HG03159 (cell line): Measurements from ENCODE around the gene SLC15A3.

Experiments used
- ATAC-seq: cut with Tn5 transposase; IDR thresholded peaks from one replicate; pipeline ENCODE4 v1.9.1; 2021; ENCODE audit warnings: mild to moderate bottlenecking, moderate library complexity; ENCODE audit not compliant: unreplicated experiment

Gene SLC15A3

DNA sequence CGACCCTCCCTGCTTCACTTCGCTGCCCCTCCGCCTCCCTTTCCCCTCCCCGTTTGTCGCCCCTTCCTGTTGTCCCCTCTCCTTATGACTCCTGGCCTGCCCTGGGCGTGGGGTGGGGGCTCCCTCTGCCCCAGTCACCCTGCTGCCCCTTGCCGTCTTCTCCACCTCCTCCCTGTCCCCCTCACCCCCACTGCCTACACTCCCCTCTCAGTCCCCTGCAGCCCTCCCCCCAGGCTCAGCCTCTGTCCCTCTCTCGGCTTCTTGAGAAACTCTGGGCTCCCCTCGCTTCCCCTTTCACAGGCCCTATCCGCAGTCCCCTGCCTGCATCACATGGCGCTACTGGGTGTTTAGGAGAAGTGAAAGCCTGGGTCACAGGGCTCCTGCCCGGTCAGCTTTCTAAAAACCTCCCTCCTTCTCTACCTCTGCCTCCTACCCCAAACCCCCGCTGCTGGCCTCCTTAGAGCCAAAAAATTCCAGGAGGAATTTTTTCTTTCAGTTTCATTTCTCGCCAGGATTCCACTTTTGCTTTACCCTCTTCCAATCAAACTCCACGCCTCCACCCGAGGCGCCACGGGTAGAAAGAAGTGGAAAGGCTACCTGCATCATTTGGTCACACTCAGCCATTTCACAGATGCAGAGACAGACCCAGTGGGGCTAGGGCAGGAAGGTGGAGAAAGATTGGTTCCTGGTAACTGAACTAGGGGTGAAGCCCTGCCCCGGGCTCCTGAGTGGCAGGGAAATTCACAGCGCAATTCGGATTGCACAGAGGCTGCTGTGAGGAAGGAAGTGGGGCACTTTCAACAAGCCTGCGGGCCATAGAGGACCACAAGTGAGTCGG is at the start of gene SLC15A3:
TSS of gene SLC15A3 (minus strand) at position 273 of the 838 bp plus-strand sequence. CDS start 625 bp downstream, outside the sequence.
- peak; percentile 70 for ATAC-seq

DNA sequence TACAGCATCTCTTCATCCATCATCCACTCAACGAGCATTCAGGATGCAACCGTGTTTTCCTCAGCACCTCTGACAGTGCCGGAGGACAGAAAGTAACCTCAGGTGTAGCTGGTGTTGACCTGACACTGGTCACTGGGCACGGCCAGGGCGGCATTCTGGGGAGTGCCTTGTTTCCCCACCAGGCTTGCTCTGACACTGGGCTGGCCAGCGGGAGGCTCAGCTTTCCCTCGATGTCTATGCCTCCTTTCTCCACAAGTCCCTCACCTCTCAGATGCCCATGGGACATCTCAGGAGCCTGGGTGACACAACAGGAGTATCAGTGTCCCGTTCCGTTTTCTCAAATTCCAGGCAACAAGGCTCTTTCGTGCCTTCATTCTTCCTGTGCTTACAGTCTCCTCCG is 48.5 kb upstream of the SLC15A3 start:
- no peak for ATAC-seq

DNA sequence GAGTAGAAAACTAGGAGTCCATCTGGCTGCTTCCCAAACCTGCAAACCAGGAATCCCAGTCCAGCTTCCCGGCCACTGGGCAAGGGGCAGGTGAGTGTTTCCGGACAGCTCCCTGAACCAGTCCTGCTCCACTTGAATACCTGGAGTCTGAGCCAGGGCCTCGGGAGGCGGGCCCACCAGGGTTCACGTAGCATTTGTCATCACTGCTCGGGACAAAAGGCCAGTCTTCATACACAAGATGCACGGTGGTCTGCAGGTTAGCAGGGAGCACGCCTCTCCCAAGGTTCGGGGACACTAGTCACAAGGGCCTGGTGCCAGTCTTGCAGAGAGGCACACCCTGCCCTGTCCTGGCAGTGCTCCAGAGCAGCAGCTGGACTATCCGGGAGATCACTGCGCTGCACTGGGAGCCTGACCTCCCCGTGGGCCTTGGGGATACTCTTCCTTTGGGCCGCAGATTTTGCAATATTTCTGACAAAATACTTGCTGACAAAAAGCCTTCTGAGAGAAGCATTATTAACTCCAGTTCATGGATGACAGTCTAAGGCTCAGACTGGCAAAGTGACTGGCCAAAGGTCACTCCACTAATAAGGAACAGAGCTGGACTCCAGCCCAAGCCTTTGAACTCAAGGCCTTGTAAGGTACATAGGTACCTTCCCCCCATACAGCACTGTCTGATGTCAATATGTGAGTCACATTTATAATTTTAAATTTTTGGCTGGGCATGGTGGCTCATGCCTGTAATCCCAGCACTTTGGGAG is 44.6 kb upstream of the SLC15A3 start:
- ATAC-seq, result no peak

DNA sequence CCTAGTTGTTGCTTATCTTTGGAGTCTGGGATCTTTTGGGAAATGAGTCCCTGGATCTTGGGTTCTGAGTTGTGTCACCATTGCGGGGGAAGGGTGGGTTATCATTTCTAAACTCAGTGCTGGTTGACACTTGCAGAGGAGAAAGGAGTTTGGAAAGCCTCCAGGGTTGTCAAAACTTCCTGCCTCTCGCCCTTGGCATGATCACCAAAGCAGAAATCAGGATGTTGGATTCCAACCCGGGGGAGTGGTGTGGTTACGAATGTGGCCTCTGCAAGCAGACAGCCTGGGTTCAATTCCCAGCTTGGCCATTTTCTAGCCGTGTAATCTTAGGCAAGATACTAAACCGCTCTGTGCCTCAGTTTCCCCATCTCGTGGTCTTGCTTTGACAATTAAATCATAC is 43.8 kb upstream of the SLC15A3 start:
- no peak for ATAC-seq

DNA sequence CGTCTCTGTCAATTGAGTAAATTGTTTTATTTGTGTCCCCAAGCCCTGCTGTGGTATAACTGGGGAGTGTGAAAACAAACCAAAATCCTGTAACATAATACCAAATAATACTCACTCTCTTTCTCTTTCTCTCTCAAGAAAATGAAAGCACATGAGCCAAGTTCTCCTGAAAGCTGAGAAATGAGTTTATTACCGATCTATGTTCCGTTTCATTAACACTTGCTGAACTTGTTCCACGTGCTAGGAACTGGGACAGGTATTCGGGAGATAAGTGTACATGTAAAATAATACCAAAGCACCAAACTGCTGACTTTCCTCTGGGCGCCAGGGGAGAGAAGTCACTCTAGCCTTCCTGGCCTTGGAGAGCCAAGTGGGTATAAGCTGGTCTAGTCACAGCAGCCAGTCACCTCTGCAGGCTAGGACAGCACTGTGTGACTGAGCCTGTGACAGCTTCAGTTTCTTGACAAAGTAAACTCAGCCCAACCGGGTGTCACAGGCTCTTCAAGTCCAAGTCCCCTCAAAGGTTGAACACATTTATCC is 42.6 kb upstream of the SLC15A3 start:
- ATAC-seq, result no peak

DNA sequence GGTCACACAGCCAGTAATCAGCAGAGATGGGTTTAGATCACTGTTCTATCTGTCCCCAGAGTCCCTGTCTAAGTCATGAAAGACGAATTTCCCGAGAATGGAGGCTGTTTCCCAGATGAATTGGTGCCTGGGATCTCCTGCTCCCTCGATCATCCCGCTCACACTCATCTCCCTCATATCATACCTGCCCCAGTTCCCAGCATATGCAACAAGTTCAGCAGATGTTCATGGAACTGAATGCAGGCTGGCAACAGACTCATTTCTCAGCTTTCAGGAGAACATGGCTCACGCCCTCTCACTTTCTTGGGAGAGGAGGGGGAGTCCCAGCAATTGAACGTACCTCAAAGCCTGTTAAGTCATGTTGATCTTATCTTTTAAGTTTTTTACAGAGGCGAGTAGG is 41.6 kb upstream of the SLC15A3 start:
- ATAC-seq, result no peak

DNA sequence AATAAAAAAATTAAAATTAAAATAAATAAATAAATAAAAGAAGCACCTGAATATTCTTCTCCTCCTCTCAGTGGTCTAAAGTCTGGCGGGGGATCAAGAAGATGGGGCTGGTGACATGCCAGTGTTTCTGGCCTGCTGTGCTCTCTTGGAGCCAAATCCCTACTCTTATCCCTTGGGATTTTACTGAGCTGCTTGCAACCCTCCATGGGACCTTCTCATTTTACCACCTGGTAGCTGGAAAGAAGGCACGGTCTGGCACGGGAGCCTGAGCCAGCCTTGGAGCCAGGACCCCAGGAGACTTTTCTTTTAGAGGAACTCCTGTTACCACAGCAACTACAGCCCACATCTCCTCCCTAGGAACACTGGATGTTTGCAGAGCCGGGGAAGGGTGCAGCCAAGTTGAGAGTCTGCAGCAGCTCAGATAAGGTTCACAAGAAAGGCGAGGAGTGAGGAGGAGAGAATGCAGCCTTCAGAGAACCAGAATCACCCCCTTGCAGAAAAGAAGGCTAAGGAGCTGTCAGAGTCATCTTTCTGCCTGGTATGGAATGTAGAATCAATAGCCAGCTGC is 41.0 kb upstream of the SLC15A3 start:
- no peak for ATAC-seq

DNA sequence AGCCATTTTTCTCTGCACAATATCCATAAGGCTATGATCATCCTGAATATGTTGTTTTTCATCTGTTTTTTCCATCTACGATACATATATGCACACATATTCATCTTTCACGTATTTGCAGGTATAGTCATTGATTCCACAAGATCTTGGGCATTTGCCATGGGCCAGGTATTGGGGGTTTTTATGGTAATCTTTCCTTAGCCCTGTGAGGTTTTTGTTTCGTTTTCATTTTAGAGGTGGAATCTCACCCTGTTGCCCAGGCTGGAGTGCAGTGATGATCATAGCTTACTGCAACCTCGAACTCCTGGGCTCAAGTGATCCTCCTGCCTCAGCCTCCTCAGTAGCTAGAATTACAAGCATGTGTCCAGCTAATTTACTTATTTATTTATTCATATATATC is 39.5 kb upstream of the SLC15A3 start:
- no peak for ATAC-seq

DNA sequence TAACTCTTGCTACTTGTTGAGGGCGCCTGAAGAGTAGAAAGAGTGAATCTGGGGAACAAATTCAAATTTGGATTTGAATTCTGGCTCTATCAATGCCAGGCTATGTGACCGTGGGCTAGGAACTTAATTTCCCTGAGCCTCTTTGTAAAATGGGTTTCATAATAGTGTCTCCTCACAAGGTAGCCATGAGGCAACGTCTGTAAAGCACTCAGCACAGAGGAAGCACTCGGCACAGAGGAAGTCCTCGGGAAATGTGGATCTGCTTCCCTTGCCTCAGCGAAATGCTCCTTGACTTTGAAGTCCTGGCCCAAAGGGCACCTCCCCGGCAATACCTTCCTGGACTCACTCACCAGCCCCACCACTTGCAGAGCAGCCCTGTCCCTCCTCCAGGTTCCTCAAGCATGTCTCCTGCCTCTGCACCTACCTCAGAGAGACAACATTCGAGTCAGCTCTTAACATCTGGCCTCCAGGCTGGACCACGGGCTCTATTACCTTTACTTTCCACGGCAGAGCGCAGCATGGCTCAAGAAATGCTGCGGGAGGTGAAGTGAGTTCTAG is 37.2 kb upstream of the SLC15A3 start:
- ATAC-seq, result no peak

DNA sequence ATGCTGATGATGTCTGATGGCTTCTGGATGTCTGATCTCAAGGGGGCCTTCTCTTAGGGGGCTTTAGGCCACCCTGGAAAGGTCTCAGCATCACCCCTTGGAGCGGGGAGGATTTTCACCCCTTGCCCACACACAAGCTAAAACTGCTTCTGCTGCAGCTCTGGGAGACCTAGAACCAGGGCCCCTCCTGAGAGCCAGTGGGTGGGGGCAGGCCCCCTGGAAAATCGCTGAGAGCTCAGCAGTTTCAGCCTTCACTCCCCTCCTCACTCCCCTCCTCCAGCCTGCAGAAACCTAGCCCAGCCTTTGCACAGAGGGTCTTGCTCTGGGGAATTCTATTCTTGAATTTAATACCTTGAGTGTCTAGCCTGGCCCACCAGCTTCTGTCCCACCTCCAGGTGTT is 36.7 kb upstream of the SLC15A3 start:
- no peak for ATAC-seq

DNA sequence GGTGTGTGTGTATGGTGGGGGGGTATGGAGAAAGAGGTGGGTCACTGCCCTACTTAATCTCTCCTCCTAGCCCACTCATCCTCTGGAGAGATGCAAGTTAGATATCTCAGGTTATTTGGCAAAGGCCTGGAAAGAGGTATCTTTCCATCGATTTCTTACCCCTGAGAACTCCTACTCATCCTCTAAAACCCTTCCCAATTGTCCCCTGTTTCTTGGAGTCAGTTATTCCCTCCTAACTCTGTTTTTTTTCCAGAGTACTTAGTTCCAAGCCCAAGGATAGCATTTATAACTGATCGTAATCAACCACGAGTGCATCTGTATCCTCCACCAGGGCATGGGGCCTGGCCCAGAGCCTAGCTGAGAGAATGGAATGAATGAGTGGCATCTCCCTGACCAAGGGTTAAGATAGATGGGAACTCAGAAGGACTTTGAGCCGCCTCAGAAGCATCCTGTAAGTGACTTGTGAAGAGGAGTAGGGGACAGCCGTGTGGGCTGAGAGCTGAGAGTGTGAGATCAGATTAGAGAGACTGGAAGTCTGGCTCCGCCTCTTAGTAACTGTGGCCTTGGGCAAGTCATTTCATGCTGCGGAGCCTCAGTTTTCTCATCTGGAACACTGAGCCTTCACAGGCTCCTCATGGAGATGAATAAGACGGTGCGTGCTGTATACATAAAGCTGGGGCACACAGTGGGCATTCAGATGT is 35.8 kb upstream of the SLC15A3 start:
- no peak for ATAC-seq

DNA sequence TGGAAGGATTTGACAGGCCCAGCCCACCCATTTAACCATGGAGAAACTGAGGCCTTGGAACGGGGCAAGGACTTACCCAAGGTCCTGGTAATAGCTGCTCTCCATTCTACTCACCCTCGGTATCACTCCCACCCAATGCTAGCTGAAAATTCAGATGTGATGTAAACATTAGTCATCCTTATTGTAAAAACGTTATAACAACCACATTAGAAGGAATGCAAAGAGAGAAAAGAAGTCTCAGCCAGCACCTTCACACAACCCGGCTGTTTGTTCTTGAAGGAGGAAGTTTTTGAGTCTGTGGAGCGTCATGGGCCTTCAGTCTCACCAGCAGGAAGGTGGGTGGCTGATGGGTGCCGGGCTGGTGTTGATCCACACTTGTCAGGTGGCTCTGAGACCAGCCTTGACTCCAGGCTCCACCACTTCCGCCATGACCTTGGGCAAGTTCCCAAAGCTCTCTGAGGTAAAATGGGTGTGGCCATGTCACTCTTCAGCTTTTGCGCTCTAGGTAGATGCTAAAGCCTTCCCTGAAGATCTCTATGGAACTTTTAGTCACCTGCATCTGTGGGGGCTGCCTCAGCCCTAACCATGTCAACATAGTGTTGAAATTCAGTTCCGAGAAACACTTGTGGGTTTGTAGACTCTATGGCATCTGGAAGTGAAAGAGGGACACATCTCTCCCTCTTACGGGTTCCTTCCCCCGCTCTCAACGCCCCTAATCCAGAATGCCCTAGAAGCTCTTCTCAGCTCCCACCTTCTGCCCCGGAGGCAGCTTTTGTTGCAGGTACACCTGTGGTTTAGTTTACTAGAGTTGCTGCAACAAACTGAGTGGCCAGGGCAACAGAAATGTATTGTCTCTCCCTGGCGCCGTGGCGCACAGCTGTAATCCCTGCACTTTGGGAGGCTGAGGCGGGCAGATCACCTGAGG is 34.3 kb upstream of the SLC15A3 start:
- no peak for ATAC-seq

DNA sequence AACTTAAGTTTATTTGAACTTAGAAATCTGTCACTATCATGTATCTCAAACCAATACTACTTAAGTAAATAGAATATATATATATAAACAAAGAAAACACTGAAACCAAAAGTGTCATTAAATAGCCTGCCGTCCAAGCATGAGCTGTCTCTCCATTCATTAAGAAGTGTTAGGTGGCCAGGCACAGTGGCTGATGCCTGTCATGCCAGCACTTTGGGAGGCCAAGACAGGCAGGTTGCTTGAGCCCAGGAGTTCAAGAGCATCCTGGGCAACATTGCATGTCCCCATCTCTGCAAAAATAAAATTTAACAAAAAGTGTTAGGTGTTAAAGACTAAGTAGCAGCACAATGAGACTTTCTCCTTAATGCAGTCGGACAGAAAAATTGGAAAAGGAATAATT is 33.5 kb upstream of the SLC15A3 start:
- no peak for ATAC-seq

DNA sequence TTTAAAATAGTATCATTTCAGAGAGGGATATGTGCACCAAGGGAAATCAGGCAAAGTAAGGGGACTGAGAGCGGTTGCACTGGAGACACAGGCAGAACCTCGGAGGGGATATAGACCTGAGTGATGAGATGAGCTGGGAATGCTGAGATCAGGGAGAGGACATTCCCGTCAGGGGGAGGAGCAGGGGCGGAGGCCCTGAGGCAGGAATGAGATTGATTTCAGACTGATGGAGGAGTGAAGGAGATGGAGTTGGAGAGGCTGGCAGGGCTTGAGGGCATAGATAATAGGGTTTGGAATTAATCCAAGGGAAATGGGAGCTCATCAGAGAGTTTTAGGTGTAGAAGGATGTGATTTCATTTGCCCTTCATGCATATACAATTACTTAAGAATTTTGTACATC is 32.7 kb upstream of the SLC15A3 start:
- no peak for ATAC-seq

DNA sequence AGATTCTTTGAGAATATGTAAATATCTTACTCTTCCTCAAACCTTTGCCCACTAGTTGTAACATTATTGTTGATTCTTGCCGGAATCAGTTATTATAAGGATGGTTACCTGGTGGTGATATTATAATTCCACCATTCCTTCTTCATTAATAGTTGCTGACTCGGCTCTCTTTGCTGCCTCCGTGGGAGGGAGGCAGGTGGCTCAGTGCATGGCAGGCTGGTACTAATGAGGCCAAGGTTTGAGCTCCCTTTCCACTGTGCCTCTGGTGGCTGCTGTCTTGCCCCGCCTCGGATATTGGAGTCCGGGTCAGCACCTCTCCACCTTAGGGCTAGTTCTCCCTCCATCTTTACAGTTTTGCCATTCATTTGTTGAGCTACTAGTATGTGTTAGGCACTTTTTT is 32.2 kb upstream of the SLC15A3 start:
- no peak for ATAC-seq

DNA sequence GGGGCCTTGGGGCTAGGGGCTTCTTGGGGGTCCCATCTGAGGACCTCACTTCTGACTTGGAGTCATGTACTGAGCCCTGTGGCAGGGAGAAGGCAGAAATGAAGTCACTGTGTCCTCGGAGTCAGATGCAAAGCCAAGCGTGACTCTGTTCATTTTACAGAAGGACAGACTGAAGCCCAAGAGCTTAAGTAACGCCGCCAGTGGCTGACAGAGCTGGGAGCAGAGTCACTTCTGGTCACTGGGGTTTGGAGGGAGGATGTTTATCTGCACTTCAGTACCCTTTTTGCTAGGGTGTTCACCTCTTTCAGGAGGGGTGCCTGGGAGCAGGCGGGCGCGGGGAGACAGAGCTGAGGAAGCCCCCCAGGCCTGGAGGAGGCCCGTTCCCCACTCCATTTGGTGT is 30.2 kb upstream of the SLC15A3 start:
- ATAC-seq, result no peak

DNA sequence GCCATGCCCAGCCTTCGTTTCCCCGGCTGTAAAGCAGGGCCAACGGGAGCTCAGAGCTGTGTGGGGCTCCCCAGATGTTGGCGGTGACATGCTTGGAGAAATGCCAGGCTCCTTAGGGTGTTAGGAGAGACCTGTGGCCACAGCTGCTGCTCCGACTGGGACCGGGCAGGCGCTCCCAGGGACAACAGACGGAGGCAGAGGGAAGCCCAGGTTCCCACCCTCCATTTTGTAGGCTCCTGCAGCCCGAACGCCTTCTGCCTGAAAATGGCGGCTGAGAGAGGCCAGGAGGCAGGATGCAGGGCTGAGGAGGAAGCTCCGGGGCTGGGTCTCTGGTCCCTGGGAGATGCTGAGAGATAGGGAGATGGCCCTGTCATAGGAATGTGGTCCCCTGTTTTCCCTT is 29.5 kb upstream of the SLC15A3 start:
- no peak for ATAC-seq

DNA sequence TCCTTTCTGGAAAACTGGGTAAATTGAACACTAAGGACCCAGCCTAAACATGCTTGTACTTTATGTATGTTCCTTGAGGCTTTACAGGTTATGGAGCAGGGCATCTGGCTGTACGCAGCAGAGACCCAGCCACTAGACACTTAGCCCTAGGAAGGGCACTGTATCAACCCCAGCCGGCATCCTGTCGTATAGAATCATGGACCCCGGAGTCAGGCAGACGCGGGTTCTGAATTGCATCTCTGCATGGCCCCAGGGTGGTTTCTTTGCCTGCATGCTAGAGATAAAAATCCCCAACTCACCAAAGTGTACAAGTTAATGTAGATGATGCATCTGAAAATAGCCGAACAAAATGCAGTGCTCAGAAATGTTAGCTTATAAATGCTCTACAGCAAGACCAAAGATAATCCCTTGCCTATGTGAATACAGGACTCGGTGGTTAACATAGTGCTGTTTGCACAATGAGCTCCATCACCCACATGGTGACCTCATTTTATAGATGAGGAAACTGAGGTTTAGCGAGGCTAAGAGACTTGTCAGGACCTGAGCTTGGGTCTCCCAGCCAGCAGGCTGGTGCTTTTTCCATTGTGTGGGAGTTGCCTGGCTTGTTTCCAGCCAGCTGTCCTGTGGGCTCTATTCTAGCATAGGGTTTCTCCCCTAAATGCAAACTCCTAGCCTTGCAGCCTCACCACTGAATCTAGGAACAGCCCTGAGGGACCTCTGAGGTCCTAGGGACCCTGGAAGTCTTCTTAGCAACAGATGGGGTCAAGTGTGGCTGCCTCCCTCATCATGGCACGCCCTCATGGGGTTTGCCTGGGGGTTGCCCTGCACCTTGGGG is 26.8 kb upstream of the SLC15A3 start:
- no peak for ATAC-seq

DNA sequence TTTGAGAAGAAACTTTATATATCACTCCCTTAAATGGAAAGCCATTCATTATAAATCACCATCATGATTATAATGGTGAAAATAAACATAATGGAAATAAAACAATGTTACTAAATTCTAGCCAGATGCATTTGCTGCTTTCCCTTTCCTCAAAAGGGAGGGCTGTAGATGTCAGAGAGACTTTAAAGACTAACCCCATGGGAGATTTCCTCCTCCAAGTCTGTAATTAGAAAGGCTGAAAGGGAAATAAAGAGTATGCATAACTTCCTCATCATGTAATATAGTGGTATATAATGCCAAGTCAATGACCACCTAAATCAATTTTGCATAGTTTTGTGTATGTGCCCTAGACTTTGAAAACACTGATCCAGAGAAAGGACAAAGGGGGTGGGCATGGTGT is 25.9 kb upstream of the SLC15A3 start:
- ATAC-seq, result no peak
